GM21367 (cell line): Measurements from ENCODE around the gene ATP8A2.

Source experiments
- ATAC-seq: cut with Tn5 transposase; IDR thresholded peaks from one replicate; pipeline ENCODE4 v1.9.1; 2021; ENCODE audit not compliant: unreplicated experiment

Gene ATP8A2

DNA sequence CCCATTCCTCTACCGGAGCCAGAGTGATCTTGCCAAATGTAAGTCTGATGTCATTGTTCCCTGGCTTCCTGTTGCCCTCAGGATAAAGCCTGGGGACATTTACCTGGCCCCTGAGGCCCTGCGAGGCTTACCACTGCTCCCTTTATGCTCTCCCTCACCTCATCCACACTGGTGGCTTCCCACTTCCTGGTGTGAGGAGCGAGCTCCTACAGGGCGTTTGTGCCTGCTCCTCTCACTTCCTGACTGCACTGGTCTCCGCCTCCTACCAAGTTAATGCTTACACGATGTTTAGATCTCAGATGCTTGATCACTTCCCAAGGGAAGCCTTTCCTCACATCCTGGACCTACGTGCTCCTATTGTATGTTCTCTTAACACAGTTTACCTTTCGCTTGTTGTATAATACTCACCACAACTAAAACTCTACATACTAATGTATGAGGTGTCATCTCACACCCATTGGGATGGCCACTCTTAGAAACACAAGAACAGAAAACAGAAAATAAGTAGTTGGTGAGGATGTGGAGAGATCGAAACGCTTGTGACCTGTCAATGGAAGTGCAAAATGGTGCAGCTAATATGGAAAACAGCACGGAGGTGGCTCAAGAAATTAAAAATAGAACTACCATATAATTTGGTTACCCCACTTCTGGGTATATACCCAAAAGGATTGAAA, 502.4 kb downstream of the ATP8A2 start:
- no peak for ATAC-seq

DNA sequence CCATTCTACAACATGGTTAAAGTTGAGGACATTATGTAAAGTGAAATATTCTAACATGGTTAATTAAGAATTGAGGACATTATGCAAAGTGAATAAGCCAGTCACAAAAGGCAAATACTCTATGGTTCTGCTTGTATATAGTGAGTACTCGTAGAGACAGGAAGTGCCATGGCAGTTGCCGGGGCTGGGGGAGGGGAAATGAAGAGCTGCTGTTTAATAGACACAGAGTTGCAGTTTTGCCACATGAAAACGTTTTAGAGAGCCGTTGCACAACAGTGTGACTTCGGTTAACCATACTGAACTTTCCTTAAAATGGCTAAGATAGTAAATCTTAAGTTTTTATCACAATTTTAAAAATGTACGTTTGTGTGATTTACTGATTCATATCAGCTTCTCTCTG, 503.1 kb downstream of the ATP8A2 start:
- no peak for ATAC-seq

DNA sequence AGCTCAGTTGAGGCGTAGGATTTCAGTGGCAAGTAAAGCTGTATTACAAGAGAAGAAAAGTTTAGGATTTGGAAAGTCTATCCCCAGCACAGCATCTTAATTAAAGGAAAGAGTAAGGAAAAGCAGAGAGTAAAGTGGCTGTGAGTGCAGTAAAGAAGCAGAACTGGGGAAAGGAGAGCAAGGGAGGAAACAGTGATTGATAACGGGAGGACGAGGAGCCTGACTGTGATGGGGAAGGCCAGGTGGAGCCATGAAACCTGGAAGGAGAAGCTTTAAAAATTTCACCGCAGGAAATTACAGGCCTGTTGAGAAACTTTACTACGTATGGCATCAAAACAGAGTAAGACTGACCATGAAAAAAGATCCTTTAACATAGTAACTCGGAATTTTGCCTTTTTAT, 504.5 kb downstream of the ATP8A2 start:
- ATAC-seq = no peak

DNA sequence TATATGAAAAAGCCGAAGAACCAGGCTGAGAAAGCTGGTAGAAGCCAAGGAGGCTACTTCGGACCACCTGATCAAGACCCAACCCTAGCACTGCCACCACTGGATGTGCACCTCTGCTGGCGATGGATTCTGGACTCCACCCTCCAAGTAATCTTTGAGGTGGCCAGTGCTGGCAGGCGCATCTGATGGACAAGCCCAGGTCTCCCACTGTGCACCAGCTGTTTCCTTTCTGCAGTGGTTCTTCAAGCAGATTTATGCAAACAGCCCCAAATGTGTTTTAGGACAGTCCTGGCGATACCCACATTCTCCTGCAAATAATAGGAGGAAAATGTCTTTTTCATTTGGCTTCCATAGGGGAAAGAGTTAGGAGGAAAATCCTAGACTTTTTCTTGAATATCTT, 507.7 kb downstream of the ATP8A2 start:
- no peak for ATAC-seq

DNA sequence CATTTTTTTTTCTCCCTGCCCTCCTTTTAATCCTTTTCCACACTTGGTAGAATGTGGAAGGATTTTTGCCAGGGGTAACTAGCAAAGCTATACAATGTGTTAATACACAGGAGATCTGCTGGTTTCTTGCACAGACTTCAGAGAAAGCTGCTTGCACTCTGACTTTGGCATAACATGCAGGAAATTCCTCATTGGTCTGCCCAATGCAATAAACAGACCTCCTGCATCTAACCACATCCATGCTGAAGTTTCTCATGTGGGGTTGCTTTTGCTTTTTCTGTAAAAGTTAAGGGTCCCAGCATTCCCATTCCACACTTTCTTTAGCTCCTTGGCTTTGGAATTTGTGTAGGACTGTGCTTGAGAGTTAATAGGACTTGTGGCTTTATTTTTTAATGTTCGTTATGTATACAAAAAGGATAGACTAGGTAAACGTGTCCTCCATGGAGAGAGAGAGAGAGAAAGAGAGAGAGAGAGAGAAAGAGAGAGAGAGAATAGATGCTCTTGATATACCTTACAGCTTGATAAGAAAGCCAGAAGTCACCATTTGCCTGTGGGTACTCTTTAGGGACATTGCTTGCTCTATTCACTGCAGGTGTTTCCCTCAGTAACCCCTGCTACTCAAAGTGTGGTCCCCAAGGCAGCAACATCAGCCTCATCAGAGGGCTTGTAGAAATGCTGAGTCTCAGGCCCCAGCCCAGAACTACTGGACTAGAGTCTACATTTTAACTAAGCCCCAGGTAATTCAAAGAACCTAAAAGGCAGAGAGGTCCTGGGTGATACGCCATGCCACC, 509.6 kb downstream of the ATP8A2 start:
- no peak for ATAC-seq

DNA sequence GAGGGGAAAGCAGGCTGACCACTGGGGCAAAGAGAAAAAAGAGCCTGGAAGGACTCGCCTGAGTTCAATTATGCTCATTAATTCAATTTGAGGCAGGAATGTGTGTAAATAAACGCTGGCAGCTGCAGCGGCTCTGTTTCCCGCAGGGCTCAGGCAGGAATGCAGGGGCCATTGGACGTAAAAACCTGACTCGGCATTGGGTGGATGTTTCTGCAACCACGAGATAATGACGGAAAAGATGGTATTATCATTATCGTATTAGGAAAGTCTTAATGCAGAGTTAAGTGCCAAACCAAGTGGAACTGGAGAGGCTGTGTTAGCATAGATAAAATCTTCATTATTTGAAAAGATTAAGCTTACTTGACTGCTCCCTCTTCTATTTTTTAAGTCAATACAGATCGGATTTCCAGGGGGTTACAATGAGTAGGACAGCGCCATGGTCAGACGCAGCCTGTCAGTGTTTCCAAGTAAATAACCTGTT, 510.2 kb downstream of the ATP8A2 start:
- ATAC-seq = no peak

DNA sequence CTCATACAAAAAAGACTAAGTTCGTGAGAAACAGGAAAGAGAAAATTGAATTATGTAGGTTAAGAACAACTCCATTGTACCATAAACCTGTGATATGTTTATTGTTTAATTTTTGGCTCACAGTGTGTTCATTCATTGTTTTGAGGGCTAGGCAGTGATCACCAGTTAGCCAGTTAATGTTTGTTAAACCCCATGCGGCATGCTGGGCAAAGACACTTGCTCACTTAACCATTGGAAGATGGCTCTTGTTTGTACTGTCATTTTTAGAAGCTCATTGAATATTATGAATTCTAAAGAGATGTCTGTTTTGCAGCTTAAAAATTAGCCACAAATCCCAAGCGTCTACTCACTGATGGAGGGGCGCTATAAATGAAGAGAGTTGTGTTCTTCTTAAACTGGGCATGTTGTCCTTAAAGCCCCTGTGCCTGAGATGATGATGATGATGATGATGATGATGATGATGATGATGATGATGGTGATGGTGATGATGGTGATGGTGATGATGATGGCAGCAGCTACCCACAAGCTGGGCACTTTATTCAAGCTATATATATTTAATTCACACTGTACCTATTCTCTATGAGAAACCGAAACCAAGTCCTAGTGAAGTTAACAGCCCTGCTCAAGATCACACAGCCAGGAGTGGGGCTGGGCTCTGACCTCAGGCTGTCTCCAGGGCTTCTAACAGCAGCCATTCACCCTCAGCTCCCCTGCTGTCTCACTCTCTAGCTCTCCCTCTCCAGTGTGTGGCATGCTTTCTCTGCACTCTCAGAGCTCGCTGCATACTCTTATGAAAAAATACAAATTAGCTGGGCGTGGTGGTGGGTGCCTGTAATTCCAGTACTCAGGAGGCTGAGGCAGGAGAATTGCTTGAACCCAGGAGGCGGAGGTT, 510.9 kb downstream of the ATP8A2 start:
- ATAC-seq = no peak

DNA sequence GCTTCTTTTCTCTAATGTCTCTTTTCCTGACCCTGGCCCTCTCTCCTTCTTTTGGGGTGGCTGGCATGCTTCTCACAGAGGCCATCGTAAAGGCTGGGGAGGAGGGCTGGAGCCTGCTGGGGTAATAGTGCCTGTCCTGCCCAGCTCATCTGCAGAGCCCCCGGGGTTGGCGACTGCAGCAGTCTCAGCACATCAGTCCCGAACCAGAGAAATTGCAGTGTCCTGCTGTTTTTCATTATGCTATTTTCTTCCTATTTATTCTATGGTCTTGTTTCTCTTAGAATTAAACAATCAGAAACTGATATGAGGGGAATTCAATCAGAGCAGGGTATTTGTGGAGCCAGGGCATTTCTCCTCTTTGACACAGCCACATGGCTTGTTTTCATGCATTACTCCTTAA, 513.6 kb downstream of the ATP8A2 start:
- no peak for ATAC-seq

DNA sequence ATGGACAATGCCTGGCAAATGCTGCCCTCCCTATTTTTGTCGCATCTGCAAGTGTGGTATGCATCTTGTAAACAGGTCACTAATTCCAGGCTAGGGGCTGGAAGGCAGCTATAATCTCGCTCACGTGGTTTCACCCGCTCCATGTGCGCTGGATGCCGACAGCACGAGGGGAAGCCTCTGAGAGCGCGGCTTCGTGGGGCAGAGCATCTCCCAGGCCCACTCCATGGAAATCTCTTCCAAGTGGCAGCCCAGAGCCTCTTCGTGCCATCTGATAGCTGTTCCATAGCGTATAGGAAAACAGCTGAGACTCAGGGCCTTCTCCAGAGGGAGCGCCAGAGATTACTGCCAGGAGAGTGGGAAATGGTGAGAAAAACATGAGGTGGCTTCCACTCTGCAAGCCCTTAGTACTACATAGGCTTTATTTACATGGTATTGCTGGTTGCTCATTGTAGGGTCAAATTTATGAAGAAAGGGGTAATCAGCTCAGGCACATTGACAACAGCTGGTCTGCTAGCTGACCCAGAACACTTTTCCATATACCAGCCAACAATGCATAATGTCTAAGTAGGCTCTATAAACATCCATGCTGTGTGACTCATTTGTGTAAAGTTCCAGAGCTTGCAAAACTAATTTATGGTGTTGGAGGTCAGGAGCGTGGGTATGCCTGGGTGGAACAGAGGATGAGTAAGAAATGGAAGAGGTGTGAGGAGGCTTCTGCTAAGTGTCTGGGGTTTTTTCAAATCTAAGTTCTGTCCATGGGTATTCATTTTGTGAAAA, 514.9 kb downstream of the ATP8A2 start:
- ATAC-seq = no peak

DNA sequence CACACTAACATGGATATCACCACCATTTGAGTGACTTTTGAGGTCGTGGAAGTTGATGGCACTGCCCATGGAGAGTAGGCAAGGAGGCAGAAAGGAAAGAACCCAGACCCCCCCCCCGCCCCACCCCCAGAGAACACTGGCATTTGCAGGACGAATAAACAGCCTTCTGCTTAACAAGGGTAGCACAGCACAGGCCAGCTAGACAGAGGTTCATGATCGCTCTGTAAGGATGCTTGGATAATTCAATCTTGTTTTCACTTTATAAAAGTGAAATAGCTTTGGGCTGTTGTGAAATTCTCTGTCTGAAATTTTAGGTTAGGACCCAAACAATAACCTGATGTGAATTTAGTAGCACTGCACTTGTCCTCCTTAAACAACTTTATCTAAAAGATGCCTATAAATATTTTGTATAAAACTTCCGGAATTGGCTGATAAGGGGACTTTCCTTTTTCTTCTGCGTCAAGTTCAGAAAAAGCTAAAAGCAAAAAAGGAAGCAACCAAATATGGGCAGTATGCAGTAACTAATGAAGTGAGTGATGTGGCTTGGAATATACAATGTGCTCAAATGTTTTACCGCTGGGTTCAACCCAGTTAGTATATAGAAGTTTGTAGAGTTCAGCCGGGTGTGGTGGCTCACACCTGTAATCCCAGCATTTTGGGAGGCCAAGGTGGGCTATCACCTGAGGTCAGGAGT, 516.3 kb downstream of the ATP8A2 start:
- no peak for ATAC-seq

DNA sequence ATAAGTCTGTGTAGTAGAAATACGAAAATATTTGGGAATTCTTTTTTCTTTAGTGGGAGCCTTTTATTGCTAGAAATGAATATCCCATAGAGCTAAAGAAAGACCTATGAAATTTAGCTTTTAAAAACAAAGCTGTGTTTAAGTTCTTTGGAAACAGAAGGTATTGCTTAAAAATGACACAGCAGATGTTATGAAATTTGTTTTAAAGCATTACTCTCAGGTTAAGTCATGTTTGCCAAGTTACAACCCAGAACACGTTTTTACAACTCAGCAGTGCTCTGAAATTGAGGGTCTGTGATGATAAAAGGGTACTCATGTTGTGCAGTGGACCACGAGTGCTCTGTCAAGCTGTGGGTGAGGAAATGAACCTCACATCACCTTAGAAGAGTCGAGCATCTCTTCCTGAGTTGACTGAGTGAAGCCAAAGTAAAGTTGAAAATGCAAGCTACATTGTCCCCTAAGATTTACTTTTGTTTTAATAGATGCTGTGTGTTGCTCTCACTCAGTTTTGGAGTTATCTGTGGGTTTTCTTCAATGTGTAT, 519.0 kb downstream of the ATP8A2 start:
- ATAC-seq = no peak

DNA sequence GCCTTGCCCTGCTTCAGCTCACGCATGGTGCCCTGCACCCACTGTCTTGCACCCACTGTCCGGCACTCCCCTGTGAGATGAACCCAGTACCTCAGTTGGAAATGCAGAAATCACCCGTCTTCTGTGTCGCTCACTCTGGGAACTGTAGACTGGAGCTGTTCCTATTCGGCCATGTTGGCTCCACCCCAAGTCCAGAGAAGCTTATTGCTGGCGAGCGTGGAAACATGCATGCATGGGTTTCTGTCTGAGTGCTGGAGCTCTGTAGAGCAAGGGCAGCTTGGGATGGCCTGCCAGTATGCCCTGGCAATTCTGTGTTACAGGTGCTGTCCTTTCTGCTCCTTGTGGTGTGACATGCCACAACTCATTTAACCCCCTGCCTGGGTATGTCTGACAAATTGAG, 527.2 kb downstream of the ATP8A2 start:
- no peak for ATAC-seq

DNA sequence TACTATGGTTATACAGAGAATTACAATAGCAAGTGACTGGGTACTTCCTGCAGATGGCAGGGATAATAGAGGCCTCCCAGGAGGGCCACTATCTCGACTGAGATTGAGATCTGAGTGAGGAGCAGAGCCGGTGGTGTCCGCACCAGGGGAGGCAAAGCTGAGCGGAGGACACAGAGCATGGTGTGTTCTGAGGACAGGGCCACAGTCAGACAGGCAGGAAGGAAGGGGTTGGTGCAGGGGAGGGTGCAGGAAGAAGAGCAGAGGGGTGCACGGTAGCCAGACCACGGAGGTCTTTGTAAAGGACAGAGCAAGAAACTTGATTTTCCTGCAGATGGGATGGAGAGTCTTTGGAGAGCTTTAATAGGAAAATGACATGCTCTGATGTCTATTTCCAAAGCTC, 527.7 kb downstream of the ATP8A2 start:
- ATAC-seq = no peak

DNA sequence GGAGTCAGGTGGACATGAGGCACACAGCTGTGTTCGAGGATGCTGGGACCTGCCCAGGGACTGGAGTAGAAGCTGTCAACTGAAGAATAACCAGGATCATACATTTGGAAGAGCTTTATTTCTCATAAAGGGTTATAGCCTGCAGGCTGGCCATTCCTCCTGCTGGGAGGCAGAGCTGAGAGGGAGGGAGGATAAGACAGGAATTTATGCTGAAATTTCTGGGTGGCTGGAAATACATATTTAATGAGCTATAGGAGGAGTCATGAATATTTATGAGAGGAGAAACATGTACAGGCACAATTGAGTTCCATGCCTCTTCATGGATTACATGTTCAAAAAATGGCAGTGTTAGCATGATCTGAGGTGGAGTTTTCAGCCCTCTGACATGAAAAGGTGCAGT, 528.2 kb downstream of the ATP8A2 start:
- no peak for ATAC-seq

DNA sequence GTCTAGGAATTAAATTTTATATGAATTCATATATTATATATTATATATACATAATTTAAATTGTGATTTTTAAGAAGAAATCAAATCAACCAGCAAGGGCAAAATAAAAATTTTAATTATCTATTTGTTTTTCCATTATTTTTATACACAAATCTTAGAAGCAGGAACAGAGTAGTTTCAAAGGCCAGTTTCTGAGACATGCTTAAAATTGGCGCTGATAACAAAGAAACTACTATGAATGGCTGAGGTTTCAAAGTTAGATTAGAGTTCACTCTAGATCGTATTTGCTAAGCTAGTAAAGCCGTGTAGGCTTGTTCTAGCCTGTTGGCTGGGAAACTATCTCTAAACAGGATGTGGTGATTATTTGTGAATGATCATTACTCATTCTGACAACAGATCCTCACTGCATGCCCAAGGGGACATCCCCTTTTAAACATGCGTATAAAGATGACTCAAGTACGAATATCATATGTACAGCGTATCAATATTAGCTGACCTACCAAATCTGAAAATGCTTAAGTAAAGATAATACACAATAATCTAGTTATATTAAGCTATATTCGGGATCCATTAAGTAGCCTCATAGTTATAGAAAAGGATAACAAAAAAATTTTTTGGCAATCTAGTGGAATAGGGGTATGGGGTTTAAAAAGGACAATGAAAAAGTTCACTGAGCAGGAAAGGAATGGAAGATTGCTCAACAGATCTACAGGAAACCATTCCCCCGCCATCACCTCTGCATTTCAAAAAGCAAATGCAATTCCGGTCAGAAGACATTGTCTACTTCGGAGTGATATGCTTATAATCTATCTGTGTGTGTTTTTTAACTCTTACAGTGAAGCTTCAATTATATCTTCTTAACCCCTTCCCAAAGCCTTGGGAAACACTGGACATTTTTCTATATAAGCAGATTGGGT, 529.9 kb downstream of the ATP8A2 start:
- ATAC-seq = peak; percentile 94

DNA sequence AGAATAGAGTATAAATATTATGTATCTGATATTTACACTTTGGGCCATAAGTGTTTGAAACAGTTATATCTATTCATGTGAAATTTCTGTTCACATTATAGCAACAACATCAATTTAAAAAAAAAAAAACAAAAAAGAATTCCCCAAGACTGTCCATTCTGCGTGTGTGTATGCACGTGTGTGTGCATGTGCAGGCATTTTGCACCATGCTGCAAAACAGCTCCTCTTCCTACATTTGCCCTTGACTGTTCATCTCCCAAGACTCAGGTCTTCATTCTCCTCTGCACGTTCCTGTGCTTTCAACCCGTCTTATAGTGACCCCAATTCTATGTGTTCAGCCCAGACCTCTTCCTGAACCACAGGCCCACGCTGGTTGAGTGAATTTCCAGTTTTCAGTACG, 530.7 kb downstream of the ATP8A2 start:
- ATAC-seq = no peak

DNA sequence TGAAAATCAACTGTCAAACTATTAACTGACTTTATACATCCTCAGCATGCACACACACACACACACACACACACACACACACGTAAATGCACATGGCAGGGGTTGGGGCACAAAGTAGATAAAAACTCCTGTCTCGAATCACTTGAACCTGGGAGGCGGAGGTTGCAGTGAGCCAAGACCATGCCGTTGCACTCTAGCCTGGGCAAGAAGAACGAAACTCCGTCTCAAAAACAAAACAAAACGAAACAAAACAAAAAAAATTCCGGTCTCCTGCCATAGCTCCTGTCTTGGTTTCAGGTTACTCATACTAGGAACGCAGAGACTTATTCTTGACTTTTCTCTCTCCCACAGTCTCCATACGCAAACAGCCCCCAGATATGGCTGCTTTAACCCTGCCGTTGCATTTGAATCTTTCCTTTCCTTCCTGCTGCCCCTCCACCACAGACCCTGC, 531.1 kb downstream of the ATP8A2 start:
- ATAC-seq = no peak

DNA sequence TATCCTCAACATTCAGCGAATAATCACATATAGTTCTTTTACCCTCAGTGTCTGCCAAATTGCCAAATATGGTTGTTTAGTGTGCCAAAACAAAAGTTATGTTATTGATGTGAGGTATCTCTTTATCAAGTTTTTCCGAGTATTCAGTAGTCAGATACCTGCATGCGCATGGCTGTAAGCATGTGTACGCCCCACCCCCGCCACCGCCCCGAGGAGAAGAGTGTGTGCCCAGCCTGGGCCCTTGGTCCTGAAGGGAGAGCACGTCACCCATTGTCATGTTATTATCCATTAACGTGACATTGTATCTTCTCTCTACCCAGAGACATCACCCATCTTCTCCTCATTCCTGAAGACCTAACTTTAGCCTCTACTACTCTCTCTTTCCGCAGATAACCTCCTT, 533.1 kb downstream of the ATP8A2 start:
- no peak for ATAC-seq

DNA sequence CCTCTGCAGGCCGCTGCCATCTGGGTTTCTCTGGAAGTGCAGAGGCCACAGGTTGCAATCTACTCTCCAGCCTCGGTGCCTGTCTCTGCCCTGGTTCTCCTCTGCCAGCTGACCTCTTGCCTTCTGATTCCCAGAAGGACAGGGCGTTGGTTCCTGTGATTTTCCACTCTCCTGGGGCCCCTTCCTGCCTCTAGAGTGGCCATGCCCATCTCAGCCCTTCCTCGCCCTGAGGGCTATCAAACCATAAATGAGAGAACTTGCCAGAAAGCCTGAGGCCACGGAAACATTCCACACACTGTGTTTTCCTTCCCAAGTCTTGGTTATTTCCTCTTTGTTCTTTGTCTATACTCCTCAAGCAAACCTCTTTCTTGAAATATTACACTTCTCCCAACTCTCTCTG, 533.8 kb downstream of the ATP8A2 start:
- ATAC-seq = no peak
